ENCODE data around the gene EBPL.
A peak's percentile ranks its signal among the peaks of the same experiment; 100 is the strongest.
"Not testable (repeated sequence)": the region's sequence is repeated elsewhere in the genome, so short reads cannot be mapped to it uniquely, and the experiment has no call there.

EBPL gene

DNA sequence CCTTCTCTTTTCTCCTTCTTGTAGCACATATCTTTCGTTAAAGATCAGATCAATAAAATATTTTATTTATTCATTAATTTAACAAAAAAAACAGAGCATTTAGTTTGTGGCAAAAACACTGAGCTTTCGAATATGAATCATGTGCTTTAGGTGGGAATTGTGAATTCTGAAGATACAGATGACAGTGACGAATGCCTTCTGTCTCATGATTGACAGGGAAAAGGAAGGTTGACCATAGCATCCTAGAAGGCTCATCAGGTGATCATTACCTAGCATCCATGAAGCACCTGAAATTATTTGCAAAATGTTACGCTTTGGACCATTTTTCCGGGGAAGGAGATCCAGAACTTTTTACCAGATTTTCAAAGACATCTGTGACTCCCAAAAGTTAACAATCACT, 59.1 kb downstream of the EBPL start:
- DNase-seq, result no peak

DNA sequence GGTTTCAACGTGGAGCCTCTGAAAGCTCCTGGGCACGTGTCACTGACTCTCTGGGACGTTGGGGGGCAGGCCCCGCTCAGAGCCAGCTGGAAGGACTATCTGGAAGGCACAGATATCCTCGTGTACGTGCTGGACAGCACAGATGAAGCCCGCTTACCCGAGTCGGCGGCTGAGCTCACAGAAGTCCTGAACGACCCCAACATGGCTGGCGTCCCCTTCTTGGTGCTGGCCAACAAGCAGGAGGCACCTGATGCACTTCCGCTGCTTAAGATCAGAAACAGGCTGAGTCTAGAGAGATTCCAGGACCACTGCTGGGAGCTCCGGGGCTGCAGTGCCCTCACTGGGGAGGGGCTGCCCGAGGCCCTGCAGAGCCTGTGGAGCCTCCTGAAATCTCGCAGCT, 60.7 kb downstream of the EBPL start:
- no peak for DNase-seq

DNA sequence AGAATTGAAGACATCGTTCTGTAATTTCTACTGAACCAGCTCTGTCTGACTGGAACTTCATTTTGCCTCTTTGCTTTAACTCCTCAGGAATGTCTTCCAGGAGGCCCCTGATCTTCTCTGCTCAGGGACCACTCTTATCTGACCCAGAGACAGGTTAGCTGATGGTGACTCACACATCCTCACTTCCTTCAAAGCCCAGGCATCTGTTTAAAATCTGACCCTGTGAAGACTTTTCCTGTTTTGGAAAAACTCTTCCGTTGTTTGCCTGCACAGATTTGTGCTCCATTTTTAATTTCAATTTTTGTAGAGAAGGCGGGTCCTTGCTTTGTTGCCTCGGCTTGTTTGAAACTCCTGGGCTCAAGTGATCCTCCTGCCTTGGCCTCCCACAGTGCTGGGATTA, 61.3 kb downstream of the EBPL start:
- DNase-seq, result no peak

DNA sequence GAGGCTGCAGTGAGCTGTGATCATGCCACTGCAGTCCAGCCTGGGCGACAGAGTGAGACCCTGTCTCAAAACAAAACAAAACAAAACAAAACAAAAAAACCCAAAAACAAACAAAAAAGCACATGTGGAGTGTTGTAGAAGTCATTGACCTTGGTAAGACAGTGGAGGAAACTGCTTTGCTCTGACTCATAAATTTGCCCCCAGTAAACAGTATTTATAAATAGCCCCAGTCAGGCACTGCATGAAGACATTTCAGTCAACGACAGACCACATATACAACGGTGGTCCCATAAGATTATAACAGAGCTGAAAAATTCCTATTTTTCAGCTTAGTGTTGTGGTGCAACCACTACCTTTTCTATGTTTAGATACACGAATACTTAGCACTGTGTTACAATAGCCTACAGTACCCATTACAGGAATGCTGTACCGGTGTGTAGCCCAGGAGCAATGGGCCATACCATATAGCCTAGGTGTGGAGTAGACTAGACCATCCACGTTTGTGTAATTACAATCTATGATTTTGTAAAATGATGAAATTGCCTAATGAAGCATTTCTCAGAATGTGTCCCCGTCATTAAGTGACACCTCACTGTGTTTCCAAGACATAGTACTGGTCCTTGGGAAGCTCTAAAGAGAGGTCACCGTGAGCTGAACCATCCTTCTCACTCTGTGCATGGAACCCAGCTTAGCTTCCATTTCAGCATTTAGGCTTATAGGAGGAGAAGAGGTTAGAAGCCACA, 61.9 kb downstream of the EBPL start:
- no peak for DNase-seq

DNA sequence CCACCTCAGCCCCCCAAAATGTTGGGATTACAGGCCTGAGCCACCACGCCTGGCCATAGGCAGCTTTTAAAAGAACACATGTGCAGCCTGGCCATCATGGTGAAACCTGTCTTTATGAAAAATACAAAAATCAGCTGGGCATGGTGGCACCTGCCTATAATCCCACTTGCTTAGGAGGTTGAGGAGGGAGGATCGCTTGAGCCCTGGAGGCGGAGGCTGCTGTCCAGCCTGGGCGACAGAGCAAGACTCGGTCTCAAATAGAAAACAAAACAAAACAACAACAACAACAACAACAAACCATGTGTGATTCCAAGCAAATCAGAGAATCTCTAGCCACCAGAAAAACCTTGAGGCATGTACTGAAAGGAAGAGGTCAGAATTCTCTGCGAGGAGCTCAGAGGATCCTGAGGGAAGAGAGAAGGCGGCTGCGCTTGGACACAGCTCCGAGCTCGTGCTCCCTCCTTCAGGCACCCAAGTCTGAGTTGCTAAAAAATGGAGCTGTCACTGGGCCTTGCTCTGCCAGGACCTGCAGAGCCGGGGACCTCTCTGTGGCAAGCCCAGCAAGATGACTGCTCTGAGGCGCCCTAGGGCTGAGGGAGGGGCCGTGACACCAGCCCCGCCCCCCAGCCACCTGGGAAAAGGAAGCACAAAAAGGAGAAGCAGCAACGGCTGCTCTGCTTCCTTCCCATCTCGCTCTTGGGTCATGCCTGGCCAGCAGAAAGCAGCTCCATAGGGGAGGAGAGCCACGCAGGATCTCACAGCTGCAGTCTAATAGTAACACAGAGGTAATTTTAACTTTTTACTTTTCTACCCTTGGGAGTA, 63.2 kb downstream of the EBPL start, which contains the start of gene ARL11:
Gene ARL11, plus strand, starts transcription at position 677 of the 822 bp plus-strand sequence. CDS start 1,941 bp downstream, outside the sequence.
- DNase-seq, result peak; percentile 45

DNA sequence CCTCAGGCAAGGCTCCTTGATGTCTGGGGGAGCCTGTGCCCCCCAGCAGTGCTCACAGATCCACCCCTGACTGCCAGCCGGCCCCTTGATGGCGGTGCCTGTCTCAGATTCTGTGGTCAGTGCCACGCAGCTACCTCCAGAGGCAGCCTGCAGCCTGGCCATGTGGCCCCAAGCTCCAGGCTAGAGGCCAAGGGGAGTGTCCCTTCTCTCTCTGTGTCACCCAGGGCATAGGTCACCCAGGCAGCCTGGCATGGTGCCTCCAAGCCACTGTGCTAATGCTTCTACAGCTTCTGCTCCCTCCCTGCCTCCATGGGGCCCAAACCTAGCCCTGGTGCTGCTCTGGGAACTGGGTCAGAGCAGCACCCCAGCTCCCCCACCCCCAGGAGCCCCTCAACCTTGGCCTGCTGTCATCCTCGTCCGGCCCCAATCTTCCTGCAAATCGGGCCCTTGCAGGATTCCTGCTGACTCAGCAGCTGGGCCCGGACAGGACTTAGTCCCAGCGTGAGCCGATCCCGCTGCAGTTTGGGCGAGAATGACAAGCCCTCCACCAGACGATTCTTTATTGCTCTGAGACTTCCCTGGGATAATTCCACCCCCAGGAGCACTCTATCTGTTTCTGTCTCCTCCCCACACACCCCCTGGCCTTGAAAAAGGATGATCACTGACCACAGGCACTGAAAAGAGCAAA, 65.8 kb downstream of the EBPL start:
- DNase-seq, result no peak

DNA sequence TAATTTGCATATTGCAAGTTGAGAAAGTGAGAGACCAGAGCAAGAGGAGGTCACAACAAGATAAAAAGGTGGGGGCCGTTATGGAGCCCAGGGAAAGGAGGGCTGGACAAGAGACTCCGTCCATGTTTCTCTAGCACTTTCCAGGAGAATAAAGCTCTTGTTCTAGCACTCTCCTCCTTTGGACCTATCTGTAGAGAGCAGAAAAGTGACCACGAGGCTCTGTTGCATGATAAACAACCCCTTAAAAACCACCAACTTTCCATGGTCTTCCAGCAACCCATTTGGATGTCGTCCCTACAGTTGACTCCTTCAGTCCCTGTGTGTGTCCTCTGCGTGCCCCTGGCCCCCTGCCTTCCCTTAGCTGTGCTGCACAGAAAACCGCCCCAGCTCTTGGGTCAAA, 67.1 kb downstream of the EBPL start:
- DNase-seq, result no peak

DNA sequence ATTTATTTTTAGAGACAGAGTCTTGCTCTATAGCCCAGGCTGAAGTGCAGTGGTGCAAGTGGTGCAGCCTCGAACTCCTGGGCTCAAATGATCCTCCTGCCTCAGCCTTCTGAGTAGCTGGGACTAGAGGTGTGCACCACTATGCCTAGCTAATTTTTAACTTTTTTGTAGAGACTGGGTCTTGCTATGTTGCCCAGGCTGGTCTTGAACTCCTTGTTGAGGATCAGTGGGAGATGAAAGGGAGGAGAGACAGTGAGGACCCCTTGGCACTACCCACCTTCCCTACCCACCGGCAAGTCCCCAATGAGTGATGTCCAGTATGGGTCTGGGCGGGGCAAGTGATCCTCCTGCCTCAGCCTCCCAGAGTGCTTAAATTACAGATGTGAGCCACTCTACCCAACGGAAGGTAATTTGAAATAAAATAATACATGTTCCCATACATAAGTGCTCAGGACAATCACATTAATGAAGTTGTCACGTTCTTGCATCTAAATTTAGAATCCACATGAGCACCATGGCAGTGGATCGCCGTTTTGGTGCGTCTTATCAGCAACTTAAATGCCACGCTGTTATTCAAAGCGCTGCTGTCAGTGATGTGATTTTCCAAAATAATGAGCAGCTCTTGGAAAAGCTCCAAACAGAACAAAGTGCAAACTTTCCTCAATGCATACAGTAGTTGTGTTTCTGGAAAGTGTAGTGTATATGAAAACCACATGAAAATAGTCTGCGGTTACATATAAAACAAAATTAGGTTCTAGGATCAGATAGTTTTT, 68.9 kb downstream of the EBPL start:
- no peak for DNase-seq

DNA sequence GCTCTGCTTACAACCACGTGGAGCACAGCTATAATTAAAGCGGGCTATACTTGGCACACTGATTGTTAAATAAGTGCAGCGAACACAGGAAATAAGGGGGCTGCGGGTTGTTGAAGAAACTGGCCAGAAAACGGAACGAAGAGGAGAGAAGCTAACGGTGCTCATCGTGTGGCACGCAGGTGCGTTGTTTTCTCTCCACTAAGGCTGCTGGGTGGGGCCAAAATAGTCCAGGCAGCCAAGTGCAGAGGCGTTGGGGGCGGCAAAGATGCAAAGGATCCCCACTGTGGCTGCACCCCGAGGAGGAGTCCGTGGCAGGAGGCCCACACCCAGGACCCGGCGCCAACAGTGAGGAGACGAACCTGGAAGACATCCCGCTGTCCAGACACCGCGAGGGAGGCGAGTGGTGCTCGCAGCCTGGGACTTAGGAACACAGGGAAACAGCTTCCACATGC, 71.1 kb downstream of the EBPL start:
- DNase-seq, result no peak

DNA sequence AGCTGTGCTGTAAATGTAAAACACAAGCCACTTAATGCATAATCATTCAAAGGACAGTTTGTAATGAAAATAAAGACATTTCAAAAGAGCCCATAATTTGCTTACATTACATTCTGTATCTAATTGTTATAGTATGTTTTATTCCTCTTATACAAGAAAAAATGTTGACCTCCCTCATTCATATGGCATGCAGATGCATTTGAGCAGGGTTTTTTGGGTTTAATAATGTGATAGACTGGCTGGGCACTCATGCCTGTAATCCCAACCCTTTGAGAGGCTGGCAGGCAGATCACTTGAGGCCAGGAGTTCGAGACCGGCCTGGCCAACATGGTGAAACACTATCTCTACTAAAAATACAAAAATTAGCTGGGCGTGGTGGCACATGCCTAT, 74.6 kb downstream of the EBPL start:
- no peak for DNase-seq

DNA sequence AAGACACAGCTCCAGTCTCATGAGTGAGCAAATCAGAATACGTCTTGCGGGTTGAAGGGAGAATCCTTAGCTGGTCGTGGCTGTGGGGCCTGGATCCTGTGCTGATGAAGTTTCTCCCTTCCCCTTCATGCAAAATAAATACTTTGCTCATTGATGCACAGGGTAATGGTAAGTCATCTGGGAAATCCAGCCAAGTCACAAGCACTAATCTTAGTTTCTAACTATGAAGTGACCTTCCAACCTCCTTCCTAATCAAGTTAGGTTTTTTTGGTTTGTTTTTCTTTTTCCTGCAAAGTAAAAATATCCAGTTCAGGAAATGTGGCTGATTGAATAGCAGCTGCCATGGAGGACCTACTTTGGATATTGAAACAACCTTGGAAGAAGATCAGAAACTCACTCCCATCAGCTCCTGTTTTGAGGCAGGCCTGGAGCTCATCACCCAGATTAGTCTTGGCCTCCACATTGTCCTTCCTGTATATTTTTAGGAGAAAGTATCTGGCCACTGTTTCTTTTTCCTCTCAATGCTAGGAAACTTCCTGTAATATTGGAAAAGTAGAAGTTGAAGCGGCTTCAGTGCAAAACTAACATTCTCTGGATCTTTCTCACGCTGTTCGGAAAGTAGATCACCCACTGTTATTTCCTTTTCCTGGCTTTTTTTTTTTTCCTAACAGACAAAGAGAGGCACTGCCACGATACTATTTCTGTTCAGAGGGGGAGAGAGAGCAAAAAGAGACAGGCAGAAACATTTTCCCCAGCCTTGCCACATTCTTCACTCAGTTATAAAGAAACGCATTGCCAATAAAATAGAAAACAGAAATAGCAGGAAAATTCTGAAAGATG, 75.2 kb downstream of the EBPL start:
- no peak for DNase-seq

DNA sequence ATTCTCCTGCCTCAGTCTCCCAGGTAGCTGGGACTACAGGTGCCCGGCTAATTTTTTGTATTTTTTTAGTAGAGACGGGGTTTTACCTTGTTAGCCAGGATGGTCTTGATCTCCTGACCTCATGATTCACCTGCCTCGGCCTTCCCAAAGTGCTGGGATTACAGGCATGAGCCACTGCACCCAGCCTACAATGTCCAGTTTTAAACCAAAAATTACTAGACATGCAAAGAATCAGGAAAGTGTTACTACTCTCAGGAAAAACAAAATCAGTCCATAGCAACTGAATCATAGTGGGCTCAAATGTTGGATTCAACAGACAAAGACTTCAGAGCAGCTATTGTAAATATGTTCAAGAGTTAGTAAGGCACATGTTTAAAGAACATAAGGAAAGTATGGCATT, 79.2 kb downstream of the EBPL start:
- not testable (repeated sequence) for DNase-seq
